ENCODE results near the gene NPTN. TPM values are rescaled to one million over a fixed set of nuclear protein-coding genes. Genes with fewer than 3 reads are reported as not detected.
"Not testable (repeated sequence)": the region's sequence is repeated elsewhere in the genome, so short reads cannot be mapped to it uniquely, and the experiment has no call there.

NPTN gene
- polyA plus RNA-seq, 4 donors: 57.7 to 323 (median 97.5) TPM

- H3K27me3 ChIP-seq (ENCODE audit: control insufficient read depth in 3 of 3, insufficient read depth in 3 of 3, low read length in 3 of 3): no peaks in the 10 kb centered on the region
- FAIRE-seq: no peak
- no peak for DNase-seq
- no peak overlapping the region for H3K4me3 ChIP-seq (ENCODE audit: low read depth in 1 of 3, low read length in 3 of 3)
- H3K36me3 ChIP-seq (ENCODE audit: control insufficient read depth in 3 of 3, insufficient read depth in 2 of 3, low read depth in 1 of 3, low read length in 3 of 3): peaks cover 0 to 5% (median 3%) of the 10 kb centered on the region in 3 donors
- H3K27ac ChIP-seq (ENCODE audit: low read depth in 1 of 3, low read length in 2 of 3): no peak overlapping the region
- H3K9me3 ChIP-seq (ENCODE audit: control insufficient read depth in 2 of 2, insufficient read depth in 1 of 2, low read depth in 1 of 2, low read length in 1 of 2): no peaks in the 10 kb centered on the region
- no peaks in the 10 kb centered on the region for H3K4me1 ChIP-seq (ENCODE audit: control insufficient read depth in 3 of 3, insufficient read depth in 2 of 3, low read depth in 1 of 3, low read length in 2 of 3)
Measured at GRCh38 chr15:73550190-73550589, 83.0 kb downstream of the NPTN start.

GRCh38 chr15:73548925-73549324 is 84.3 kb downstream of the NPTN start:
- FAIRE-seq; DNase-seq; H3K4me1 ChIP-seq (ENCODE audit: control insufficient read depth in 3 of 3, insufficient read depth in 2 of 3, low read depth in 1 of 3, low read length in 2 of 3); H3K36me3 ChIP-seq (ENCODE audit: control insufficient read depth in 3 of 3, insufficient read depth in 2 of 3, low read depth in 1 of 3, low read length in 3 of 3); H3K27ac ChIP-seq (ENCODE audit: low read depth in 1 of 3, low read length in 2 of 3); H3K9me3 ChIP-seq (ENCODE audit: control insufficient read depth in 2 of 2, insufficient read depth in 1 of 2, low read depth in 1 of 2, low read length in 1 of 2); H3K4me3 ChIP-seq (ENCODE audit: low read depth in 1 of 3, low read length in 3 of 3); H3K27me3 ChIP-seq (ENCODE audit: control insufficient read depth in 3 of 3, insufficient read depth in 3 of 3, low read length in 3 of 3): not testable (repeated sequence)
- WGBS, 3 donors: 85 to 89% (median 88%) methylated on average over 3 of the region's 3 CpGs

GRCh38 chr15:73541479-73541878 is 91.7 kb downstream of the NPTN start:
- Histone ChIP-seq H3K36me3 (ENCODE audit: control insufficient read depth in 3 of 3, insufficient read depth in 2 of 3, low read depth in 1 of 3, low read length in 3 of 3) (peaks cover 0 to 2% (median 0%) of the 10 kb centered on the region in 3 donors), H3K9me3 (ENCODE audit: control insufficient read depth in 2 of 2, insufficient read depth in 1 of 2, low read depth in 1 of 2, low read length in 1 of 2) (no peaks in the 10 kb centered on the region), H3K4me3 (ENCODE audit: low read depth in 1 of 3, low read length in 3 of 3) (no peak overlapping the region), H3K27ac (ENCODE audit: low read depth in 1 of 3, low read length in 2 of 3) (no peak overlapping the region), H3K4me1 (ENCODE audit: control insufficient read depth in 3 of 3, insufficient read depth in 2 of 3, low read depth in 1 of 3, low read length in 2 of 3) (peaks cover 0 to 8% (median 2%) of the 10 kb centered on the region in 3 donors), H3K27me3 (ENCODE audit: control insufficient read depth in 3 of 3, insufficient read depth in 3 of 3, low read length in 3 of 3) (no peaks in the 10 kb centered on the region)
- FAIRE-seq (no peak), DNase-seq (peak; percentile 77 to 89)

- WGBS, 3 donors: 70 to 71% (median 70%) methylated on average over 3 of the region's 3 CpGs
- DNase-seq (peak in 1 of 2 donors; percentile 20), FAIRE-seq (no peak)
- Histone ChIP-seq H3K27ac (ENCODE audit: low read depth in 1 of 3, low read length in 2 of 3) (peak overlapping the region in 1 of 3 donors; percentile 20), H3K27me3 (ENCODE audit: control insufficient read depth in 3 of 3, insufficient read depth in 3 of 3, low read length in 3 of 3) (no peaks in the 10 kb centered on the region), H3K4me1 (ENCODE audit: control insufficient read depth in 3 of 3, insufficient read depth in 2 of 3, low read depth in 1 of 3, low read length in 2 of 3) (peaks cover 0 to 8% (median 2%) of the 10 kb centered on the region in 3 donors), H3K9me3 (ENCODE audit: control insufficient read depth in 2 of 2, insufficient read depth in 1 of 2, low read depth in 1 of 2, low read length in 1 of 2) (no peaks in the 10 kb centered on the region), H3K36me3 (ENCODE audit: control insufficient read depth in 3 of 3, insufficient read depth in 2 of 3, low read depth in 1 of 3, low read length in 3 of 3) (peaks cover 0 to 2% (median 0%) of the 10 kb centered on the region in 3 donors), H3K4me3 (ENCODE audit: low read depth in 1 of 3, low read length in 3 of 3) (no peak overlapping the region)
Measured at GRCh38 chr15:73540161-73540560, 93.0 kb downstream of the NPTN start.

- H3K9me3 ChIP-seq (ENCODE audit: control insufficient read depth in 2 of 2, insufficient read depth in 1 of 2, low read depth in 1 of 2, low read length in 1 of 2): no peaks in the 10 kb centered on the region
- peaks cover 0 to 8% (median 2%) of the 10 kb centered on the region in 3 donors for H3K4me1 ChIP-seq (ENCODE audit: control insufficient read depth in 3 of 3, insufficient read depth in 2 of 3, low read depth in 1 of 3, low read length in 2 of 3)
- no peak overlapping the region for H3K4me3 ChIP-seq (ENCODE audit: low read depth in 1 of 3, low read length in 3 of 3)
- peaks cover 0 to 2% (median 0%) of the 10 kb centered on the region in 3 donors for H3K36me3 ChIP-seq (ENCODE audit: control insufficient read depth in 3 of 3, insufficient read depth in 2 of 3, low read depth in 1 of 3, low read length in 3 of 3)
- DNase-seq: peak; percentile 28 to 48
- FAIRE-seq: no peak
- H3K27me3 ChIP-seq (ENCODE audit: control insufficient read depth in 3 of 3, insufficient read depth in 3 of 3, low read length in 3 of 3): no peaks in the 10 kb centered on the region
- no peak overlapping the region for H3K27ac ChIP-seq (ENCODE audit: low read depth in 1 of 3, low read length in 2 of 3)
- 34 to 65% (median 61%) methylated on average over 8 to 9 of the region's 9 CpGs for WGBS, 3 donors
Measured at GRCh38 chr15:73539212-73540128, 93.7 kb downstream of the NPTN start.

- Histone ChIP-seq H3K27ac (ENCODE audit: low read depth in 1 of 3, low read length in 2 of 3) (no peak overlapping the region), H3K27me3 (ENCODE audit: control insufficient read depth in 3 of 3, insufficient read depth in 3 of 3, low read length in 3 of 3) (no peaks in the 10 kb centered on the region), H3K9me3 (ENCODE audit: control insufficient read depth in 2 of 2, insufficient read depth in 1 of 2, low read depth in 1 of 2, low read length in 1 of 2) (no peaks in the 10 kb centered on the region), H3K4me3 (ENCODE audit: low read depth in 1 of 3, low read length in 3 of 3) (no peak overlapping the region), H3K36me3 (ENCODE audit: control insufficient read depth in 3 of 3, insufficient read depth in 2 of 3, low read depth in 1 of 3, low read length in 3 of 3) (peaks cover 0 to 2% (median 0%) of the 10 kb centered on the region in 3 donors), H3K4me1 (ENCODE audit: control insufficient read depth in 3 of 3, insufficient read depth in 2 of 3, low read depth in 1 of 3, low read length in 2 of 3) (peaks cover 0 to 8% (median 2%) of the 10 kb centered on the region in 3 donors)
- DNase-seq: no peak
- FAIRE-seq: no peak
- 94 to 96% (median 95%) methylated on average over 10 of the region's 10 CpGs for WGBS, 3 donors
Measured at GRCh38 chr15:73538563-73539211, 94.5 kb downstream of the NPTN start.

- Histone ChIP-seq H3K27ac (ENCODE audit: low read depth in 1 of 3, low read length in 2 of 3) (no peak overlapping the region), H3K27me3 (ENCODE audit: control insufficient read depth in 3 of 3, insufficient read depth in 3 of 3, low read length in 3 of 3) (no peaks in the 10 kb centered on the region), H3K4me1 (ENCODE audit: control insufficient read depth in 3 of 3, insufficient read depth in 2 of 3, low read depth in 1 of 3, low read length in 2 of 3) (peaks cover 0 to 8% (median 2%) of the 10 kb centered on the region in 3 donors), H3K4me3 (ENCODE audit: low read depth in 1 of 3, low read length in 3 of 3) (no peak overlapping the region), H3K36me3 (ENCODE audit: control insufficient read depth in 3 of 3, insufficient read depth in 2 of 3, low read depth in 1 of 3, low read length in 3 of 3) (peaks cover 0 to 2% (median 0%) of the 10 kb centered on the region in 3 donors), H3K9me3 (ENCODE audit: control insufficient read depth in 2 of 2, insufficient read depth in 1 of 2, low read depth in 1 of 2, low read length in 1 of 2) (no peaks in the 10 kb centered on the region)
- no peak for DNase-seq
- WGBS, 3 donors: 92 to 100% (median 96%) methylated on average over 2 of the region's 2 CpGs
- FAIRE-seq: no peak
Measured at GRCh38 chr15:73538123-73538522, 95.1 kb downstream of the NPTN start.

GRCh38 chr15:73530649-73531048 is 102.5 kb downstream of the NPTN start:
- H3K4me1 ChIP-seq (ENCODE audit: control insufficient read depth in 3 of 3, insufficient read depth in 2 of 3, low read depth in 1 of 3, low read length in 2 of 3): no peaks in the 10 kb centered on the region
- DNase-seq (no peak), FAIRE-seq (no peak)
- WGBS, 3 donors: 73 to 83% (median 82%) methylated on average over 3 of the region's 3 CpGs
- no peaks in the 10 kb centered on the region for H3K36me3 ChIP-seq (ENCODE audit: control insufficient read depth in 3 of 3, insufficient read depth in 2 of 3, low read depth in 1 of 3, low read length in 3 of 3)
- H3K27me3 ChIP-seq (ENCODE audit: control insufficient read depth in 3 of 3, insufficient read depth in 3 of 3, low read length in 3 of 3): no peaks in the 10 kb centered on the region
- no peak overlapping the region for H3K4me3 ChIP-seq (ENCODE audit: low read depth in 1 of 3, low read length in 3 of 3)
- H3K9me3 ChIP-seq (ENCODE audit: control insufficient read depth in 2 of 2, insufficient read depth in 1 of 2, low read depth in 1 of 2, low read length in 1 of 2): no peaks in the 10 kb centered on the region
- no peak overlapping the region for H3K27ac ChIP-seq (ENCODE audit: low read depth in 1 of 3, low read length in 2 of 3)
